BLaER1 (cell line): ENCODE data around the gene SUPT4H1.
A peak's percentile ranks its signal among the peaks of the same experiment; 100 is the strongest.

Source experiments
- H3K27ac ChIP-seq: shearing (Covaris generic); formaldehyde crosslinking; 2 replicates; pipeline ENCODE4 v1.8.1; 2022
- H3K27me3 ChIP-seq: shearing (Covaris generic); formaldehyde crosslinking; 2 replicates; pipeline ENCODE4 v1.8.1; 2022
- H3K36me3 ChIP-seq: shearing (Covaris generic); formaldehyde crosslinking; 2 replicates; pipeline ENCODE4 v1.8.1; 2022
- H3K4me1 ChIP-seq: shearing (Covaris generic); formaldehyde crosslinking; 2 replicates; pipeline ENCODE4 v1.8.1; 2022
- H3K4me2 ChIP-seq: shearing (Covaris generic); formaldehyde crosslinking; 2 replicates; pipeline ENCODE4 v1.8.1; 2022
- H3K4me3 ChIP-seq: shearing (Covaris generic); formaldehyde crosslinking; 2 replicates; pipeline ENCODE4 v1.8.1; 2022
- H3K9ac ChIP-seq: shearing (Covaris generic); formaldehyde crosslinking; 2 replicates; pipeline ENCODE4 v1.8.1; 2022
- H3K9me3 ChIP-seq: shearing (Covaris generic); formaldehyde crosslinking; 2 replicates; pipeline ENCODE4 v1.8.1; 2022
- H4K20me1 ChIP-seq: shearing (Covaris generic); formaldehyde crosslinking; 2 replicates; pipeline ENCODE4 v1.8.1; 2022
- Cebpa-rat ChIP-seq: shearing (Covaris generic); IDR thresholded peaks from 2 replicates; pipeline ENCODE4 v1.8.1; 2022

SUPT4H1 gene

DNA sequence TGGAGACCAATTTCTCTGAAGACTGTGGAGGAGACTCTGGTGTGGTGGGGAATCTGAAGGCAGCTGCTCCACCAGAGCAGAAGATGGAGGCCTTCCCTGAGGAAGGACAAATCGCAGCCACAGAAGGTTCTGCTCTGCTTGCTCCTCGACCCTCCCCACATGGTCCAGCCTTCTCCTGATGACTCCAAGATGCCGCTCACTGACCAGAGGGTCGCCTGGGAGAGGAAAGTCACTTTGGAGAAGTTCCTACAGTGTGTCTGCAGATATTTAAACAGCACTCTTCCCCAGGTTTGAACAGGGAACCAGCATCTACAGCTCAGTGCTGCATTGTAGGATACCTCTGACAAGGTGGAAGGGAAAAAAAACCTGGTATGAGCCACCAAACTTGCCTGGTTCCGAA lies 21.0 kb upstream of the SUPT4H1 start:
- Histone ChIP-seq H3K27ac (no peak overlapping the region), H3K36me3 (no peaks in the 10 kb centered on the region), H3K4me2 (no peak overlapping the region), H4K20me1 (no peaks in the 10 kb centered on the region; the same call in 1 of the 2 replicates), H3K4me1 (peaks cover 20% of the 10 kb centered on the region), H3K4me3 (no peak overlapping the region), H3K9me3 (no peaks in the 10 kb centered on the region), H3K27me3 (no peaks in the 10 kb centered on the region), H3K9ac (no peak overlapping the region)
- no peak for TF ChIP-seq Cebpa-rat

GRCh38 chr17:58371300-58371950 lies 19.4 kb upstream of the SUPT4H1 start:
- TF ChIP-seq Cebpa-rat, result no peak
- H3K9ac ChIP-seq, result no peak overlapping the region
- no peaks in the 10 kb centered on the region; the same call in 1 of the 2 replicates for H4K20me1 ChIP-seq

DNA sequence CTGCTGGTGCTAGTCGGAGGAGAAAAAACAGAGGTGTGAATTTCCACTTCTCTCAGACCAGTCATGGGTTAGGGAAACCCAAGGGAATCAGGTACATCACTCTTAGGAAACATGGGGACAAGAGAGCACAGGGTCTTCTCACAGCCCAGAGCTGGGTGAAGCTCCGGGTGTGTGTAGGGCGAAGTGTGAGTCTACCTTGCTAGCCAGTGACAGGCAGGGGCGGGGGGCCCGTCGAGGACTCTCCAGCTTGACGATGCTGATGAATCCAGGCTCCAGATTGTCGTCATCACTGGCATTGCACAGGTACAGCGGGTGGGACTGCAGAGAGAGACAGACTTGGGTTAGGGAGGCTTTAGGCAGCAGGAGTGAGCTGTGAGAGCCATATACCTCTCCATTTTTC lies 18.7 kb upstream of the SUPT4H1 start:
- Histone ChIP-seq H3K36me3 (no peaks in the 10 kb centered on the region), H3K27me3 (no peaks in the 10 kb centered on the region), H3K4me1 (peaks cover 20% of the 10 kb centered on the region), H3K9ac (no peak overlapping the region), H3K9me3 (no peaks in the 10 kb centered on the region), H3K4me3 (no peak overlapping the region), H3K27ac (no peak overlapping the region), H3K4me2 (0 out of 2 replicates have a peak overlapping the region, but pooled peaks have one; percentile 10), H4K20me1 (no peaks in the 10 kb centered on the region; the same call in 1 of the 2 replicates)
- no peak for TF ChIP-seq Cebpa-rat

More at GRCh38 chr17:58371300-58371950, 19.4 kb upstream of the SUPT4H1 start:
- H3K27me3 ChIP-seq, result no peaks in the 10 kb centered on the region
- no peak overlapping the region for H3K4me3 ChIP-seq
- no peaks in the 10 kb centered on the region for H3K9me3 ChIP-seq
- H3K4me1 ChIP-seq, result peaks cover 20% of the 10 kb centered on the region
- no peak overlapping the region for H3K27ac ChIP-seq
- H3K4me2 ChIP-seq, result no peak overlapping the region
- H3K36me3 ChIP-seq, result no peaks in the 10 kb centered on the region

DNA sequence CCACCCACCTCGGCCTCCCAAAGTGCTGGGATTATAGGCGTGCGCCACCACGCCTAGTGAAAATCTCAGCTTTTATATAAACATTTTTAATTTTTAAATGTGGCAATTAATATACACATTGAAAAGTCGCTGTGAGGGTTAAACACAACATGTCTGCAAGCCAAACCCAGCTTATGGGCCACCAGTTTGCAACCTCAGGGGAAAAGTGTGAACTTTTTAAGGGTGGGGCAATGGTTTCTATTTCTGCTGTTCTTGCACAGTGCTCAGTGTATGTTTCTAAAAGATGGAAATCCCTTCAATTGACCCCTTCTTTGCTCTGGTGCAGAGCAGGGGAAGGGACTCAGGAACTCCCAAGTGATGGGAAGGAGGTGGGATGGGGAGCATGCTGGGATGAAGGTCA lies 18.3 kb upstream of the SUPT4H1 start:
- Histone ChIP-seq H3K9ac (no peak overlapping the region), H3K9me3 (no peaks in the 10 kb centered on the region), H3K4me2 (peak overlapping the region; percentile 10; the same call in 1 of the 2 replicates), H3K4me3 (no peak overlapping the region), H4K20me1 (no peaks in the 10 kb centered on the region; the same call in 1 of the 2 replicates), H3K27ac (no peak overlapping the region), H3K27me3 (no peaks in the 10 kb centered on the region), H3K36me3 (no peaks in the 10 kb centered on the region), H3K4me1 (peaks cover 20% of the 10 kb centered on the region)
- TF ChIP-seq Cebpa-rat, result no peak

GRCh38 chr17:58369214-58370031 lies 17.4 kb upstream of the SUPT4H1 start:
- no peak overlapping the region for H3K4me2 ChIP-seq
- H3K4me1 ChIP-seq, result peaks cover 29% of the 10 kb centered on the region
- no peak for TF ChIP-seq Cebpa-rat
- H3K27me3 ChIP-seq, result no peaks in the 10 kb centered on the region
- no peaks in the 10 kb centered on the region for H3K36me3 ChIP-seq
- no peak overlapping the region for H3K9ac ChIP-seq
- no peaks in the 10 kb centered on the region for H3K9me3 ChIP-seq
- no peak overlapping the region for H3K4me3 ChIP-seq
- H4K20me1 ChIP-seq, result no peaks in the 10 kb centered on the region; the same call in 1 of the 2 replicates
- H3K27ac ChIP-seq, result no peak overlapping the region

DNA sequence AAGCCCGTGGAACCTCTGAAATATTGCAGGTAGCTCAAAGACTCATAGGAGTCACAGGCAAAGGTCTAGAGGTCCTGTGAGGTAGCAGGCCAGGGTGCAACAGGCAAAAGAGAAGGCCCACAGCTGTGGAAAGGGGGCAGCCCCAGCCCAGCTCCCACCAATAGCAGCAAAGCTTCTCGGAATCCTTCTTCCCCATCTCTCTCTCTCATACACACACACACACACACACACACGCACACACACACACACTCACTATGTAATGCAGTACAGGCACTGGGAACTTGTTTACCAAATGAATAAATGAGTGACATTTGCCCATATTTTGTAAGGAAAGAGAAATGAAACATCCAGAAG lies 16.8 kb upstream of the SUPT4H1 start:
- peaks cover 35% of the 10 kb centered on the region for H3K4me1 ChIP-seq
- no peak overlapping the region for H3K4me2 ChIP-seq
- no peaks in the 10 kb centered on the region for H3K36me3 ChIP-seq
- H3K9ac ChIP-seq, result no peak overlapping the region
- no peaks in the 10 kb centered on the region; the same call in 1 of the 2 replicates for H4K20me1 ChIP-seq
- H3K4me3 ChIP-seq, result no peak overlapping the region
- no peak for TF ChIP-seq Cebpa-rat
- H3K9me3 ChIP-seq, result no peaks in the 10 kb centered on the region
- no peaks in the 10 kb centered on the region for H3K27me3 ChIP-seq
- no peak overlapping the region for H3K27ac ChIP-seq

GRCh38 chr17:58367461-58367860 lies 15.5 kb upstream of the SUPT4H1 start:
- no peaks in the 10 kb centered on the region for H3K27me3 ChIP-seq
- no peak for TF ChIP-seq Cebpa-rat
- no peak overlapping the region for H3K9ac ChIP-seq
- no peaks in the 10 kb centered on the region for H3K9me3 ChIP-seq
- H3K27ac ChIP-seq, result no peak overlapping the region
- H3K36me3 ChIP-seq, result no peaks in the 10 kb centered on the region
- H3K4me3 ChIP-seq, result no peak overlapping the region
- no peak overlapping the region for H3K4me2 ChIP-seq
- H4K20me1 ChIP-seq, result no peaks in the 10 kb centered on the region; the same call in 1 of the 2 replicates
- peaks cover 41% of the 10 kb centered on the region for H3K4me1 ChIP-seq

DNA sequence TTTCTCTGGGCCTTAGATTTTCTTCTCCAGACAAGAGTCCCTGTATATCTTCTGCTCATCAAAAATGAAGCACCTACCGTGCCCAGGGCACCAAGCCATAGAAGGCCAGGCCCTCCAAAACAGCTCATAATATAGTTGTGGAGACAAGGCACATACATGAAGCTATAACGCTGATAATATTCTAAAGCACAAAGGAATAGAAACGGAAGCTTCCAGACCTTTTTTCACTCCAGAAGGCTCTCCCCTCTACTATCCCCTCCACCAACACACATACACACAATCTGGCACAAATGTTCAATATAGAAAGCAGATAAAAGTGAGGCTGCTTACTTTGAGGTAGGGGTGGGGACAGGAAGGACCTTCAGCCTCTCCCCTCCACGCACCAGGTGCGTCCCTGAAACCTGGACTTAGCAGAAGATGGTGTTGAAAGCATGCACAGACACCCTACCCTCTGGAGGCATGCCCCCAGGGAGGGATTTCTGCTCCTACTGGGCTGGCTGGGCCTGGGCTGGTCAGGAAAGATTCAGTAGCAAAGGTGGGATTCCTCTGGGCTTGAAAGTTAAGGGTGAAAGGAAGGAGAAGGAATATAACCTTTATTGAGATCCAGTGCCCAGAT lies 14.1 kb upstream of the SUPT4H1 start:
- H3K36me3 ChIP-seq, result no peaks in the 10 kb centered on the region
- H3K4me1 ChIP-seq, result peaks cover 41% of the 10 kb centered on the region
- H3K27ac ChIP-seq, result no peak overlapping the region
- no peaks in the 10 kb centered on the region for H3K27me3 ChIP-seq
- H3K9me3 ChIP-seq, result no peaks in the 10 kb centered on the region
- H4K20me1 ChIP-seq, result no peaks in the 10 kb centered on the region; the same call in 1 of the 2 replicates
- no peak overlapping the region for H3K9ac ChIP-seq
- TF ChIP-seq Cebpa-rat, result no peak
- no peak overlapping the region for H3K4me2 ChIP-seq
- no peak overlapping the region for H3K4me3 ChIP-seq

DNA sequence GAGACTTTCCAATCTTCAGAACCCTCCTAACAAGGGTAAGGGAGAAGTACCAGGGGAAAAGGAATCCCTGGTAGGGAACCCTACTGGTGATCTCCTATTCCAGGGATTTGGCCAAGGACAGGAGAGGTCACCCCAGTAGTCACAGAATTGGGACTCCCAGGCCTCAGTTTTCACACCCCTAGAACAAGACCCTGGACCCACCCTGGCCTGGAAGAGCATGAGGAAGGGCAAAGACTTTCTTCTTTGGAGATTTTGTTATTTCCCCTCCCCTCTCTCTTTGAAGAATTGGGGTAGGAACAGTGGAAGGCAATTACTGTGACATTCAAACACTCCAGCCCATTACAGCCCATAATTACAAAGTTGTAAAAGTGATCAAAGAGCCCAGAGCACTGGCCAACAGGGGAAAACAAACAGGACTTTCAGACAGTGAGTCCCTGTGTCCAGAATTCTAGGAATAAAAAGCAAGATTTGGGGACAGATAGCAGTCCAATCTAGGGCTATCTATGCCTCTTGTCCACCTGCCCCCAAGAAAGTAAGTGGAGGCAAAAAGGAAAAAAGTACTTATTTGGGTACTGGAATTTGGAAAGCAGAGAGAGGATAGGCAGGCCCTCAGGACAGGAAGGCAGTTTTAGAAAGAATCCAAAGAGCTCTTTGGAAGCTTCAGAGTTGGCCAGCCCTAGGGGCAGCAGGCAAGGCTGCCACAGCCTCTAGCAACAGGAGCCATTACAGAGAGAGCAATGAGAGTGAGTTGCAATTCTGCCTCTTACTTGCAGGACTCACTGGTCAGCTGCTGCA lies 13.4 kb upstream of the SUPT4H1 start:
- no peak for TF ChIP-seq Cebpa-rat
- Histone ChIP-seq H3K27me3 (no peaks in the 10 kb centered on the region), H3K4me1 (peaks cover 37% of the 10 kb centered on the region), H3K9me3 (no peaks in the 10 kb centered on the region), H3K4me3 (no peak overlapping the region), H3K36me3 (no peaks in the 10 kb centered on the region), H4K20me1 (no peaks in the 10 kb centered on the region), H3K4me2 (peak overlapping the region; percentile 62), H3K27ac (no peak overlapping the region), H3K9ac (no peak overlapping the region)
